NCI-H510A (cell line): ENCODE measurements around the gene PDGFRA.
"Not testable (repeated sequence)": the region's sequence is repeated elsewhere in the genome, so short reads cannot be mapped to it uniquely, and the experiment has no call there.

Experiments used
- DNase-seq: peaks from one replicate; lab custom pipeline; 2025; lab: John Stamatoyannopoulos, UW

Gene PDGFRA

DNA sequence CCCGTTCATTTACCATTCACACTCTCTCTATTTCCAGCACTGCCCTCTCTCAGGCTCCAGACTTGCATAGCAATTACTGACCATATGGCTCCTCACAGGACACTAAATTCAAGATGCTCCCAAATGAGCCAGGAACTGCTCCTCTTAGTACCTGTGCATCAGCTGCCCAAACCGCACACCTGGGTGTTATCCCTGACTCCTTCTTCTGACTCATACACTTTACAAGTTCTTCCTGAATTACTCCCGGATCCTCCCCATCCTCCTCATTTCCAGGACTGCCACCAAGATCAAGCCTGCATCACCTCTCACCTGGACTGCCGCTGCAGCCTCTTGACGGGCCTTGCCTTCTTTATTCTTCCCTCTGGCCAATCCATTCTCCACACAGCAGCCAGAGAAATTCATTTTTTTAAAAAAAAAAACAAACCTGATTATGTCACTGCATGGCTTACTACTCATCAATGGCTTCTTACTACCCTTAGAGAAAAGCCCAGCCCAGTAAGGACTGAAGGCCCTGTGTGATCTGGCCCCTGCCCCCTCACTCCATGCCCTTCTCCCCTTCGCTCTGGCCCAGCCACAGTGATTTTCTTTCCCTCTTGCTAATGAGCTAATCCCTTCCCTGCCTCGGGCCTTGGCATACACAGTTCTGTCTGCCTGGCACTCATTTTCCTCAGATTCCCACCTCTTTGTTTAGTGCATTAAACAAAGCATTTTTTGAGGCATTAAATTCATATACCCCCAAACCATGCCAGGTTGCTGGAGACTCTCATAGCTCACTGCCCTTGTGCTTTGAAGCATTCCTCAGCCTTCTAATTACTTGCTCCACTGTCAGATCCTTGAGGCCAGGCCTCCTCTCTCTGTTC, 92.0 kb downstream of the PDGFRA start:
- DNase-seq = no peak

DNA sequence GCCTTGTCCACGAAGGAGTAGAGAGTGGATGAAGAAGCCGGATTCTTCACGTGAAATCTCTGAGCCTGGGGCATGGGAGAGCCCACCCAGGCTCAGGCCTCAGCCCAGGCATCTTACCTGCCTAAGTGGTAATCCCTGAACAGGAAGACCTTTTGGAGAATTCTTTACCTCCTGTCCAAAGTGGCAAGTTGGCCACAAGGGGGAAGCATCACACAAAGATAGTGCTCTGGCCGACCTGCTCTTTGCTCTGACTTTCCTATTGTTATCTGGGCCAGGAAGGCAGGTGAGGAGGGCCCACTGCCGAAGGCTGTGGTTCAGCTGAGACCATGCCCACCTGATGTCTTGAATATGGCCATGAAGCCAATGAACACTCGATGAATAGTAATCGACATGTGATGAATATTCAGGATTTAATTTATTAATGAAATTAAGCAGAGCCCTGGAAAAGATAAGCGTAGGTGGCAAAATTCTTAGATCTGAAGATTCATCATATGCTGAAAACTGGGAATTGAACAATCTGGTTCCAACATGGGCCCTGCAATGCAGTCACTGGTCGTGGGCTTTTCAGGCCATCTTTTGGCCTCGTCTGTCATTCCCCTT, 93.8 kb downstream of the PDGFRA start:
- peak; percentile 70 for DNase-seq

DNA sequence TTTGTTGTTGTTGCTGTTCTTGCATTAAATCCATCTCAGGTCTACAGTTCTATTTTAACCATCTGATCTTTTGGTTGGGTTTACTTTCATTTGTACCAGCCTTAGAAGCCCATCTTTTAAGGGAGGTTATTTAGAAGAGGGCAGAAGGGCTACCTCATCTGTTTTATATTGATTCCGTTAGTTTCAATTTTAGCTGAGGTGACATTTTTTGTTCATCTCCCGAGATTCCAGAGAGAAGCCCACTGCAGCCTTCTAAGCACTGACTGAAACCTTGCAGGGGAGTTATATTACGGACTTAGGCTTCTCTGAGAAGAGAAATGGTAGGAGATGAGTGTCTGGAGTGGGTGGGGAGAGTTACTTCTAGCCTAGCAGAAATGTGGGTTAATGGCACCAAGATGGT, 101.8 kb downstream of the PDGFRA start:
- DNase-seq = no peak

DNA sequence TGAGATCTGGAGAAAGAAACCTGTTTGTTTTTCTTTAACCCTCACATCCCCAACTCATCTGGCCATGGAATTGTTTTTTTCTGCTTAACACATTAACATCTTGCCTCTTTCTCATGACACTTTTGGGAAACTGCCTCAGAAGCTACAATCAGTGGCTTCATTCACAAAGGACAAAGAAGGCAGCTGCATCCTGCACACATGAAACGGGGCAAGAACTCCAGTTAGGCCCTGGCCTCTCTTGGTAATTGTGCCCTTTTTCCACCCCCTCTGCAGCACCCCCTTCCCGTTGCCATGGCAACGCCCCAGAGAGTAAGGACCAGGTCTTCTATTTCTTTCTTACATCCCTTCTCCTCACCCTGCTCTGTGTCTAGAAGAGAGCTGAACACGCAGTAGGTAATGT, 103.4 kb downstream of the PDGFRA start:
- no peak for DNase-seq

DNA sequence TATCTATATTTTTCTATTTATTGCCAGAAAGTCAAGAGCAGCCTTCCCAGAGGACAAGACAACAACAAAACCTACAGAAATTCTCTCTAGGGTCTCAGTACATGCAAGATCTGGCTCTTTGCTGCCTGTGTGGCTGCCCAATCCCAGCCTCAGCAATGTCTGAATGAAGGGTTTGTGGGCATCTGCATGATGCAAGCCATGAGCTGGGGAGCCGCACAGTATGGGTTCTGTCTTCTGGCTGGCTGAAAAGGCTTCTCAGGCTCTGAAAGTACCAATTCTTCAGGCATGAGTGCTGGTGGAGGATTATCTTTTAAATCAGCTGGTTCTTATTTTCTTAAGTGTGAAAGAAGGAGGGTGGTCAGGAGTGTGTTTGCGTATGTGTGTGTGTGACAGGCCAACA, 104.6 kb downstream of the PDGFRA start:
- DNase-seq = no peak

DNA sequence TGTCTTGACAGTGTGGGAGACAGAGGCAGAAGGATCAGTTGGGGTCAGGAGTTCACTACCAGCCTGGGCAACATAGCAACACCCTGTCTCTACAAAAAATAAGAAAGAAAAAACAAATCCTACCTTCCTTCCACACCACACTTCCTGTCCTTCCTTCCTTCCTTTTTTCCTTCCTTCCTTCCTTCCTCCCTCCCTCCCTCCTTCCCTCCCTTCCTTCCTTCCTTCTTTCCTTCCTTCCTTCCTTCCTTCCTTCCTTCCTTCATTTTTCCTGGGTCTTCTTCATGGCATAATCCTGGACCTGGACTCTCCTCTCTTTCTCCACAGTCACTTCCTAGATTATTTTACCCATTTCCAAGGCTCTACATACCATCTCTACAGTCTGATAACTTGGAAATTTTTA, 105.7 kb downstream of the PDGFRA start:
- not testable (repeated sequence) for DNase-seq

DNA sequence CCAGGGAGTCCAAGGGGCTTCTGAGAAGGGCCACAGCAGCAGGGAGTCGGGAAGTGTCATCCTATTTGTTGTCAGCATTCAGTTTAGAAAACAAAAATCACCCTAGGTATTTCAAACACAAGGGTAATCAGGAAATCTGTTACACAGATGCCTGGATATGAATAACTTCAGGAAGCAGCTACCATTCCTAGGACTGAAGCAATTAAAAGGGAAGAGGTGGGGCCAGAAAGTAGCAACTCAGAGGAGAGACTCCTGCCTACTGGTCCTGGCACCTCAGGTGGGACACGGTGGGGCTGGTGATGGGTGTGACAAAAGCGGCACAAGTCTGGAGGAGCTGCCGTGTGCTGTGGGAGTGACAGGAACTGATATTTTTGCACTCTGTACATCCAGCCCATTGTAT, 107.9 kb downstream of the PDGFRA start:
- no peak for DNase-seq

DNA sequence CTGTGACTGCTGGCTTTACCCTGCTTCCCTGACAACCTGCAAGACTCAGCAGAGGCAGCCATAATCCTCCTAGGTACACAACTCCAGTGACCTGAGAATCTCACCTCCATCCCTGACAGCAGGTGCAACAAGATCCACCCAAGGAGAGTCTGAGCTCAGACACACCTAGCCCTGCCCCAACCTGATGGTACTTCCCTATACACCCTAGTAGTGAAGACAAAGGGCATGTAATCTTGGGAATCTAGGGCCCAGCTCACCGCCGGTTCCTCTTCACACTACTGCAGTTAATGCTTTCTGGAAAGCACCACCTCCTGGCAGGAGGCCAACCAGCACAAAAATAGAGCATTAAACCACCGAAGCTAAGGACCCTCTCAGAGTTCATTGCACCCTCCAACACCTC, 113.0 kb downstream of the PDGFRA start:
- DNase-seq = not testable (repeated sequence)
